Fibroblast of pulmonary artery (primary cell): ENCODE measurements around the gene CHD3.

Source experiments
- DNase-seq: peaks from one replicate; pipeline ENCODE4 v3.0.0-alpha.2; 2010; ENCODE audit warnings: low read depth
- H3K4me3 ChIP-seq: replicated peaks from 2 replicates; pipeline ENCODE4 v1.5.1; 2011; ENCODE audit warnings: low read depth, mild to moderate bottlenecking, control low read depth, low read length, moderate library complexity
- CTCF ChIP-seq: IDR thresholded peaks from 2 replicates; pipeline ENCODE4 v1.5.1; 2011; ENCODE audit warnings: mild to moderate bottlenecking, control low read depth, low read length, inconsistent platforms; ENCODE audit errors: missing control alignments

Gene CHD3

GRCh38 chr17:7854851-7855659 is 33.5 kb upstream of the CHD3 start, which contains the start of gene TMEM88:
Gene TMEM88, plus strand, starts transcription at chr17:7855066. Its CDS starts 9 bp downstream, at chr17:7855075.
- DNase-seq: no peak
- peak within 1 kb of the TSS; percentile 81 for H3K4me3 ChIP-seq
- TF ChIP-seq CTCF: no peak

GRCh38 chr17:7855660-7856010 is 33.0 kb upstream of the CHD3 start:
- no peak for DNase-seq
- H3K4me3 ChIP-seq: peak overlapping the region; percentile 81
- no peak for TF ChIP-seq CTCF

GRCh38 chr17:7856011-7856810 is 32.4 kb upstream of the CHD3 start:
- TF ChIP-seq CTCF: no peak
- H3K4me3 ChIP-seq: peak overlapping the region; percentile 81
- DNase-seq: peak; percentile 69

- peak within 1 kb of the TSS; percentile 81 for H3K4me3 ChIP-seq
- peak; percentile 100 for DNase-seq
- peak; percentile 37 for TF ChIP-seq CTCF
These were observed 31.5 kb upstream of the CHD3 start, which contains the start of gene NAA38 for GRCh38 chr17:7856811-7857712. Gene NAA38, minus strand, starts transcription at chr17:7857559. Its CDS starts 96 bp downstream, at chr17:7857463.

- DNase-seq: peak; percentile 94
These were observed 30.7 kb upstream of the CHD3 start, which contains the start of gene CYB5D1 for GRCh38 chr17:7857713-7858521. Gene CYB5D1, plus strand, starts transcription at chr17:7858003. Its CDS starts 132 bp downstream, at chr17:7858135.

More at GRCh38 chr17:7857713-7858521, 30.7 kb upstream of the CHD3 start, which contains the start of gene CYB5D1:
- TF ChIP-seq CTCF: no peak
- peak within 1 kb of the TSS; percentile 81 for H3K4me3 ChIP-seq
